Kidney epithelial cell (primary cell): ENCODE results near the gene TLK1. TPM values are rescaled to one million over a fixed set of nuclear protein-coding genes. Genes with fewer than 3 reads are reported as not detected.

Experiments used
- DNase-seq: peaks from one replicate; pipeline ENCODE4 v3.0.0-alpha.2; 2010; ENCODE audit warnings: low read depth
- H3K27me3 ChIP-seq: 2 replicates; pipeline ENCODE4 v1.6.0; 2011; ENCODE audit warnings: low read length; ENCODE audit not compliant: control insufficient read depth, insufficient read depth
- H3K36me3 ChIP-seq: 2 replicates; pipeline ENCODE4 v1.5.1; 2011; ENCODE audit warnings: low read length; ENCODE audit not compliant: control insufficient read depth, insufficient read depth
- H3K4me3 ChIP-seq: 2 replicates; pipeline ENCODE4 v1.5.1; 2011; ENCODE audit warnings: low read depth, mild to moderate bottlenecking, control low read depth, low read length
- total RNA-seq: library from RNA; depleted of rRNA; stranded (reverse); fragments of >200 nt; gene quantifications from 2 replicates; pipeline ENCODE4 v1.2.3, GENCODE V29; 2015
- TF ChIP-seq, protein P1 (sequence below): IDR thresholded peaks from 2 replicates; pipeline ENCODE4 v1.5.1; 2011; ENCODE audit warnings: mild to moderate bottlenecking, moderate library complexity, low read length, control low read depth, inconsistent platforms; ENCODE audit not compliant: insufficient read depth, poor library complexity, severe bottlenecking

The TLK1 gene
- total RNA-seq, 1 donor from 2014 or later, result 24.4 TPM

DNA sequence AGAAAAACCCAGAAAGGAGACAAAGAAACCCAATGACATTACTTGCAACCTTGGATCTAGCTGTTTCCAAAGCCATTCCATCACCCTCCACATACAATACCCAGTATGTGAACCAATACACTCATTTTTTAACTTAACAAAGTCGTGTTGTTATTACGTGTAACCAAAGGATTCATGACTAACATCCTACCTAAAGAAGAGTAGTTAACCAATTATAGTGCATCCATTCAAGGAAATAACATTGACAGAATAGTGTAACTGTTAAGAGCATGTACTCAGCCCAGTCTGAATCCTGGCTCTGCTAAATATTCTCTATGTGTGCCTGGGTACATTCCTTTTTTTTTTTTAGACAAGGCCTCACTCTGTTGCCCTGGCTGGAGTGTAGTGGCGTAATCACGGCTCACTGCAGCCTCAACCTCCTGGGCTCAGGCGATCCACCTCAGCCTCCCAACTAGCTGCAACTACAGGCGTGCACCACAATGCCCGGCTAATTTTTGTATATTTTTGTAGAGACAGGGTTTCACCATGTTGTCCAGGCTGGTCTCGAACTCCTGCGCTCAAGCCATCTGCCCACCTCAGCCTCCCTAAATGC lies 9.9 kb downstream of the TLK1 start:
- Histone ChIP-seq H3K4me3 (no peak overlapping the region), H3K36me3 (no peaks in the 10 kb centered on the region), H3K27me3 (no peaks in the 10 kb centered on the region)
- no peak for DNase-seq
- TF ChIP-seq, protein P1, sequence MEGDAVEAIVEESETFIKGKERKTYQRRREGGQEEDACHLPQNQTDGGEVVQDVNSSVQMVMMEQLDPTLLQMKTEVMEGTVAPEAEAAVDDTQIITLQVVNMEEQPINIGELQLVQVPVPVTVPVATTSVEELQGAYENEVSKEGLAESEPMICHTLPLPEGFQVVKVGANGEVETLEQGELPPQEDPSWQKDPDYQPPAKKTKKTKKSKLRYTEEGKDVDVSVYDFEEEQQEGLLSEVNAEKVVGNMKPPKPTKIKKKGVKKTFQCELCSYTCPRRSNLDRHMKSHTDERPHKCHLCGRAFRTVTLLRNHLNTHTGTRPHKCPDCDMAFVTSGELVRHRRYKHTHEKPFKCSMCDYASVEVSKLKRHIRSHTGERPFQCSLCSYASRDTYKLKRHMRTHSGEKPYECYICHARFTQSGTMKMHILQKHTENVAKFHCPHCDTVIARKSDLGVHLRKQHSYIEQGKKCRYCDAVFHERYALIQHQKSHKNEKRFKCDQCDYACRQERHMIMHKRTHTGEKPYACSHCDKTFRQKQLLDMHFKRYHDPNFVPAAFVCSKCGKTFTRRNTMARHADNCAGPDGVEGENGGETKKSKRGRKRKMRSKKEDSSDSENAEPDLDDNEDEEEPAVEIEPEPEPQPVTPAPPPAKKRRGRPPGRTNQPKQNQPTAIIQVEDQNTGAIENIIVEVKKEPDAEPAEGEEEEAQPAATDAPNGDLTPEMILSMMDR, result no peak

DNA sequence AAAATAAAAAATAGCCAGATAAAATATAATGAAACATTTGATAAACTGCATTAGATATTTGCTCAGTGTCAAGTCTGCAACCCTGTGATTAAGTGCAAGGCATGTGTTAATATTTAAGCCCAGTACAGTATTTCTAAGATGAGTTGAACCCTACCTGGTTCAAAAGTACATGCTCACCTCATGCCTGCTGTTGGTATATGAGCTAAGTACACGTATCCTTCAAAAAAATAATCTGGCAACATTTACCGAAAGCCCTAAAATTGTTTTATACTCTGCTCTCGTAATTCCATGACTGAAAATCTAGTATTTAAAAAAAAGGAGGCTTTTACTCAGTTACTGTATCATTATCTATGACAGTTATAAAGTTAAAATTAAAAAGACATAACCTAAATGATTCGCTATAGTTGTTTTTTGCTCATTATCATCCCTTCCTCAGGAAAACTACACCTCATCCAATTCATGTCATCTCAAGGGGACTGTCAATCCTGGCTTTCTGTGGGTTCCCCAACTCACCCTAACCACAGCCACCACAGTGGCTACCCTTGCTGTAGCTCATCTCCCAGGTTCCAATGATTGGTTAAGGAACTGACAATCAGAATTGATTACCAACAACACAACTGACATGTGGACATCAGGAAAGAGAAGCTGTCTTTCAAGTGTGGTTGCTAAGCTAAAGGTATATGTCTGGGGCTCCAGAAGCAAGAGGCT lies 10.6 kb downstream of the TLK1 start:
- H3K27me3 ChIP-seq, result no peaks in the 10 kb centered on the region
- no peak for DNase-seq
- no peak overlapping the region for H3K4me3 ChIP-seq
- no peaks in the 10 kb centered on the region for H3K36me3 ChIP-seq
- TF ChIP-seq, protein P1, result no peak

DNA sequence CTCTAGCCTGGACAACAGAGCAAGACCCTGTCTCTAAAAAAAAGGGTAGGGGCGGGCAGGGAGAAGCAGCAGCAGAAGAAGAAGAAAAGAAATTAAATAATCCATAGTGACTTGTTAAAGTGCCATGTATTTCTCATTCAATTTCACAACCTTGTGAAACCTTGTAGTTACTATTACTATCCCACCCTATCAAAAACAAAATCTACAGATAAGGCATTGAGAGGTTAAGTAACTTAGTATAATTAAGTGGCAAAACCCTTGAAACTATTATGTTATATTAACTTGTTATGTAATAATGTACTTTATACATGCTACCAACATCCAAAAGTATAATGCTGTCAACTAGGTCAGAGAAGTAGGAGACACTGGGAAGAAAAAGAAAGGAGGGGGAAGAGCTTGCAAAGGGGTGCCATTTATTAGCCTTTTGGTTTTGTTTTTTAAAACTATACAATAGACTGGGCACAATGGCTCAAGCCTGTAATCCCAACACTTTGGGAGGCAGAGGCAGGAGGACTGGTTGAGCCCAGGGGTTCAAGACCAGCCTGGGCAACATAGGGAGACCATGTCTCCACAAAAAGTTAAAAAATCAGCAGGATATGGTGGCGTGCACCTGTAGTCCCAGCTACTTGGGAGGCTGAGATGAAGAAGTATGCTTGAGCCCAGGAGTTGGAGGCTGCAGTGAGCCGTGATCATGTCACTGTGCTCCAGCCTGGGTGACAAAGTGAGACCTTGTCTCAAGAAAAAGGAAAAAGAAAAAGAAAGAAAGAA lies 11.3 kb downstream of the TLK1 start:
- H3K36me3 ChIP-seq, result no peaks in the 10 kb centered on the region
- no peak for DNase-seq
- TF ChIP-seq, protein P1, result no peak
- H3K27me3 ChIP-seq, result no peaks in the 10 kb centered on the region
- H3K4me3 ChIP-seq, result no peak overlapping the region

DNA sequence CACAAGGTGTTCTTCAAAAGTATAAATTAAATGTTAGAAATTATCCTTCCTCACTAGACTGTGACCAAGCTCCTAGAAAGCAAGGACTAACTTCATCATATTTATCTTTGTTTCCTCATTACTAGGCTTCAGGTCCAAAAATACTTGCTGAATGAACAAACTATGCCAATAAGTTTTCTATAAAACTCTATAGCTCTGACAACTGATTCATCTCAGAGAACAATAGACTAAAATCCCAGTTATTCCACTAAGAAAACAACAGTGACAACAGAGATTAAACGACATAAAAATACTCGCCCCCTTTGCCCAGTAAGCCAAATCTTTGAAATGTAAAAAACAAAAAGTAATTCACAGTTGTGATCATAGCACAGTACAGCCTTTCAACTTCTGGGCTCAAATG lies 13.6 kb downstream of the TLK1 start:
- H3K27me3 ChIP-seq, result no peaks in the 10 kb centered on the region
- no peaks in the 10 kb centered on the region for H3K36me3 ChIP-seq
- DNase-seq, result no peak
- no peak overlapping the region for H3K4me3 ChIP-seq
- TF ChIP-seq, protein P1, result no peak

DNA sequence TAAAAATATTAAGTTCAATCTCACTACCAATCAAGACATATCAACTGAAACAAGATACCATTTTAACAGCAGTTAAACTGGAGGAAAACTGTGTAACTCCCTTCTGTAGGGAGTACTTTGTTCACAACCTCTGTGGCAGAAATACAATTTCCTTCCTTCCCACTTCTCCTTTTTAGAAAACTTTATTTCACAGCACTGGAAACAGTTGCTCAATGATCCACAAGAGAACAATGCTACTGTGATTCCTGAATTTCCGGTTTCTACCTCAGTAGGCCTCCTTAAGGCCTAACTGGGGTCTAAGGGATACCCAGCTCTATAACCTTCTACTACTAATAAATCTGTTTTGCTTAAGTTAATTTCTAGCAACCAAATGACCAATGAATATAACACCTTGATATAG lies 14.1 kb downstream of the TLK1 start:
- TF ChIP-seq, protein P1, result no peak
- no peaks in the 10 kb centered on the region for H3K27me3 ChIP-seq
- H3K4me3 ChIP-seq, result no peak overlapping the region
- DNase-seq, result no peak
- H3K36me3 ChIP-seq, result no peaks in the 10 kb centered on the region
